Ascending aorta (tissue), 2 donors: ENCODE results near the gene SLC26A8. TPM values are rescaled to one million over a fixed set of nuclear protein-coding genes. Genes with fewer than 3 reads are reported as not detected.
"Not testable (repeated sequence)": the region's sequence is repeated elsewhere in the genome, so short reads cannot be mapped to it uniquely, and the experiment has no call there.

ENCODE experiments used
- DNase-seq, 2 donors: peaks; one replicate each; pipeline ENCODE4 v3.0.0-alpha.2; 2019; ENCODE audit warnings: low spot score in 2 of 2
- H3K27ac ChIP-seq, 2 donors: fragments of 200-600 bp; sonication (generic); one replicate each; pipeline ENCODE4 v1.5.1; 2016 to 2017; ENCODE audit warnings: mild to moderate bottlenecking in 1 of 2
- H3K27me3 ChIP-seq: fragments of 200-600 bp; sonication (generic); one replicate; pipeline ENCODE4 v1.5.1; 2017
- H3K36me3 ChIP-seq, 2 donors: fragments of 200-600 bp; sonication (generic); one replicate each; pipeline ENCODE4 v1.5.1; 2016
- H3K4me1 ChIP-seq, 2 donors: fragments of 200-600 bp; sonication (generic); one replicate each; pipeline ENCODE4 v1.5.1; 2016 to 2017; ENCODE audit warnings: mild to moderate bottlenecking in 1 of 2
- H3K4me3 ChIP-seq, 2 donors: fragments of 200-600 bp; sonication (generic); one replicate each; pipeline ENCODE4 v1.5.1; 2016 to 2017; ENCODE audit warnings: mild to moderate bottlenecking in 1 of 2
- H3K9me3 ChIP-seq, 2 donors: fragments of 200-600 bp; sonication (generic); one replicate each; pipeline ENCODE4 v1.5.1; 2016
- intact Hi-C: fragments of 100-400 bp; cut with DNase I; formaldehyde crosslinking; loops from one replicate; pipeline ENCODE4 v1.15.1; 2023
- total RNA-seq: library from RNA; depleted of rRNA; stranded (reverse); fragments of >200 nt; gene quantifications from one replicate; pipeline ENCODE4 v1.1.0, GENCODE V29; 2016
- TF ChIP-seq, protein P1 (sequence below), 3 experiments: fragments of 200-600 bp in 2 of 3; fragments of 450-650 bp in 1 of 3; sonication (generic) in 2 of 3; IDR thresholded peaks; one replicate each; pipeline ENCODE4 v1.5.1; 2016 to 2019; ENCODE audit warnings: antibody characterized with exemption in 3 of 3, mild to moderate bottlenecking in 1 of 3, moderate library complexity in 1 of 3

SLC26A8 gene
- total RNA-seq, 1 donor from 2014 or later, result not detected

DNA sequence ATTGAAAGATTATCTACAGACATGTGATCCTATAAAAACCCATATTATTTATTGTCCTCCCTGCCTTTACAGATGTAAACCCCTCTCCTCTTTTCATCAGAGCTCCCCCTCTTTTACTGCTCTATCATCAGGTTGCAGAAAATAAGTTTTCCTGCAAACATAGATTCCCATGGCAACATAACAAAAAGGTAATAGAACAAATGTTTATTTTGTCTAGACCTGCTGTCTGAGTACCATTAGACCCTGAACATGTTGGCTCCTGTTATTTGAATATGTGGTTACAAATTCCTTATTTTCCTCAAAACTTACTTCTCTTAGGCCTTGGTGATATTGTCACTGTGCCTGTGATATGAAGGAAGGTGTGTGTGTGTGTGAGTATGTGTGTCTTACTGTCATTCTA lies 14.7 kb upstream of the SLC26A8 start:
- no peaks in the 10 kb centered on the region for H3K27me3 ChIP-seq
- H3K9me3 ChIP-seq, result no peaks in the 10 kb centered on the region
- H3K4me3 ChIP-seq, result no peak overlapping the region
- intact Hi-C loops, result no loop called here
- peak overlapping the region; percentile 17 for H3K27ac ChIP-seq
- peaks cover 11 to 44% of the 10 kb centered on the region in 2 donors for H3K4me1 ChIP-seq
- TF ChIP-seq, protein P1, sequence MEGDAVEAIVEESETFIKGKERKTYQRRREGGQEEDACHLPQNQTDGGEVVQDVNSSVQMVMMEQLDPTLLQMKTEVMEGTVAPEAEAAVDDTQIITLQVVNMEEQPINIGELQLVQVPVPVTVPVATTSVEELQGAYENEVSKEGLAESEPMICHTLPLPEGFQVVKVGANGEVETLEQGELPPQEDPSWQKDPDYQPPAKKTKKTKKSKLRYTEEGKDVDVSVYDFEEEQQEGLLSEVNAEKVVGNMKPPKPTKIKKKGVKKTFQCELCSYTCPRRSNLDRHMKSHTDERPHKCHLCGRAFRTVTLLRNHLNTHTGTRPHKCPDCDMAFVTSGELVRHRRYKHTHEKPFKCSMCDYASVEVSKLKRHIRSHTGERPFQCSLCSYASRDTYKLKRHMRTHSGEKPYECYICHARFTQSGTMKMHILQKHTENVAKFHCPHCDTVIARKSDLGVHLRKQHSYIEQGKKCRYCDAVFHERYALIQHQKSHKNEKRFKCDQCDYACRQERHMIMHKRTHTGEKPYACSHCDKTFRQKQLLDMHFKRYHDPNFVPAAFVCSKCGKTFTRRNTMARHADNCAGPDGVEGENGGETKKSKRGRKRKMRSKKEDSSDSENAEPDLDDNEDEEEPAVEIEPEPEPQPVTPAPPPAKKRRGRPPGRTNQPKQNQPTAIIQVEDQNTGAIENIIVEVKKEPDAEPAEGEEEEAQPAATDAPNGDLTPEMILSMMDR (IDR thresholded peaks at IDR 0.05), result no peak
- H3K36me3 ChIP-seq, result no peaks in the 10 kb centered on the region
- DNase-seq, result no peak

- TF ChIP-seq, protein P1 (IDR thresholded peaks at IDR 0.05), result no peak
These were observed 13.9 kb upstream of the SLC26A8 start for GRCh38 chr6:36038120-36038876.

GRCh38 chr6:36035225-36035624 lies 10.8 kb upstream of the SLC26A8 start:
- no peaks in the 10 kb centered on the region for H3K27me3 ChIP-seq
- H3K36me3 ChIP-seq, result no peaks in the 10 kb centered on the region
- no peak for DNase-seq
- TF ChIP-seq, protein P1 (IDR thresholded peaks at IDR 0.05), result no peak
- H3K9me3 ChIP-seq, result no peaks in the 10 kb centered on the region
- intact Hi-C loops, result no loop called here
- no peak overlapping the region for H3K4me3 ChIP-seq
- peaks cover 11 to 57% of the 10 kb centered on the region in 2 donors for H3K4me1 ChIP-seq
- H3K27ac ChIP-seq, result no peak overlapping the region

More at GRCh38 chr6:36038120-36038876, 13.9 kb upstream of the SLC26A8 start:
- no peak for DNase-seq
- H3K4me3 ChIP-seq, result peak overlapping the region in 1 of 2 donors; percentile 16
- H3K9me3 ChIP-seq, result no peaks in the 10 kb centered on the region
- intact Hi-C loops, result no loop called here
- H3K36me3 ChIP-seq, result no peaks in the 10 kb centered on the region
- H3K4me1 ChIP-seq, result peaks cover 11 to 50% of the 10 kb centered on the region in 2 donors
- no peaks in the 10 kb centered on the region for H3K27me3 ChIP-seq
- H3K27ac ChIP-seq, result peak overlapping the region in 1 of 2 donors; percentile 17

GRCh38 chr6:36034441-36034840 lies 10.0 kb upstream of the SLC26A8 start:
- Histone ChIP-seq H3K27me3 (no peaks in the 10 kb centered on the region), H3K9me3 (no peaks in the 10 kb centered on the region), H3K36me3 (no peaks in the 10 kb centered on the region), H3K4me1 (peaks cover 11 to 56% of the 10 kb centered on the region in 2 donors), H3K4me3 (no peak overlapping the region), H3K27ac (no peak overlapping the region)
- intact Hi-C loops, result no loop called here
- TF ChIP-seq, protein P1 (IDR thresholded peaks at IDR 0.05), result no peak
- no peak for DNase-seq

- no peak for DNase-seq
- Histone ChIP-seq H3K27ac (no peak overlapping the region), H3K4me1 (peaks cover 9 to 52% of the 10 kb centered on the region in 2 donors), H3K9me3 (no peaks in the 10 kb centered on the region), H3K36me3 (no peaks in the 10 kb centered on the region), H3K27me3 (no peaks in the 10 kb centered on the region), H3K4me3 (no peak overlapping the region)
- intact Hi-C loops, result no loop called here
- TF ChIP-seq, protein P1 (IDR thresholded peaks at IDR 0.05), result no peak
These were observed 9.5 kb upstream of the SLC26A8 start for GRCh38 chr6:36033935-36034334.

DNA sequence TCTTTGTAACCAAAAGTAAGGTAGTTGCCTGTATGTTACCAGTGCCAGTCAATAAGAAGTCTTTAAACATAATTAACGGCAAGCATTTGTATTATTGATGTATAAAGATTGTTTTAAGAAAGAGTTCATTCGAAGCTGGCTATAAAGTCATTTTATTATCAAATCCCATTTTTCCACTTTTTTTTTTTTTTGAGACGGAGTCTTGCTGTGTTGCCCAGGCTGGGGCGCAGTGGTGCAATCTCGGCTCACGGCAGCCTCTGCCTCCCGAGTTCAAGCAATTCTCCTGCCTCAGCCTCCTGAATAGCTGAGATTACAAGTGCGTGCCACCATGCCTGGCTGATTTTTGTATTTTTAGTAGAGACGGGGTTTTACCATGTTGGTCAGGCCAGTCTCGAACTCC lies 8.7 kb upstream of the SLC26A8 start:
- H3K36me3 ChIP-seq, intact Hi-C loops, H3K27ac ChIP-seq, DNase-seq, H3K4me3 ChIP-seq, H3K27me3 ChIP-seq, H3K9me3 ChIP-seq: not testable (repeated sequence)
- H3K4me1 ChIP-seq, result peaks cover 7 to 49% of the 10 kb centered on the region in 2 donors
